Heart right ventricle (tissue), 16 donors: Measurements from ENCODE around the gene UGT2A3. TPM values are rescaled to one million over a fixed set of nuclear protein-coding genes. Genes with fewer than 3 reads are reported as not detected.

Source experiments
- ATAC-seq, 8 donors: fragments of 200-7000 bp; cut with Tn5 transposase; one replicate each; pipeline ENCODE4 v1.9.1; 2020; ENCODE audit warnings: mild to moderate bottlenecking in 8 of 8, moderate library complexity in 8 of 8, moderate number of reproducible peaks in 1 of 8
- DNase-seq, 2 donors: peaks; one replicate each; pipeline ENCODE4 v3.0.0-alpha.2; 2020
- H3K27ac ChIP-seq, 10 donors: fragments of 200-600 bp; sonication (generic) in 2 of 10; one replicate each; pipeline versions ENCODE4 v1.5.0 to v1.8.0; 2020 to 2022; ENCODE audit warnings: mild to moderate bottlenecking in 3 of 10
- H3K27me3 ChIP-seq, 7 donors: fragments of 200-600 bp; one replicate each; pipeline ENCODE4 v1.8.0; 2021 to 2022; ENCODE audit warnings: mild to moderate bottlenecking in 2 of 7
- H3K36me3 ChIP-seq, 9 donors: fragments of 200-600 bp; sonication (generic) in 1 of 9; one replicate each; pipeline versions ENCODE4 v1.5.0 to v1.8.0; 2020 to 2022; ENCODE audit warnings: mild to moderate bottlenecking in 2 of 9
- H3K4me1 ChIP-seq, 9 donors: fragments of 200-600 bp; sonication (generic) in 1 of 9; one replicate each; pipeline versions ENCODE4 v1.5.0 to v1.8.0; 2020 to 2022; ENCODE audit warnings: mild to moderate bottlenecking in 4 of 9
- H3K4me3 ChIP-seq, 10 donors: fragments of 200-600 bp; sonication (generic) in 2 of 10; one replicate each; pipeline versions ENCODE4 v1.5.0 to v1.8.0; 2020 to 2022; ENCODE audit warnings: mild to moderate bottlenecking in 7 of 10, moderate library complexity in 2 of 10
- H3K9me3 ChIP-seq, 11 donors: fragments of 200-600 bp in 10 of 11; sonication (generic) in 2 of 11; one replicate each; pipeline versions ENCODE4 v1.5.0 to v1.8.0; 2013 to 2022; ENCODE audit warnings: mild to moderate bottlenecking in 2 of 11, control low read depth in 1 of 11, moderate library complexity in 1 of 11
- CTCF ChIP-seq, 9 donors: fragments of 200-600 bp; sonication (generic) in 2 of 9; IDR thresholded peaks; one replicate each; pipeline versions ENCODE4 v1.5.0 to v1.8.0; 2021 to 2022; ENCODE audit warnings: antibody characterized with exemption in 9 of 9, mild to moderate bottlenecking in 5 of 9, moderate library complexity in 1 of 9
- WGBS, 2 donors: extraction: QIAGEN DNeasy Blood & Tissue Kit; methylation state at CpG; one replicate each; pipeline ENCODE4 v1.1.7; 2013; ENCODE audit warnings: inconsistent platforms in 1 of 2; 5-methylcytosine and 5-hydroxymethylcytosine counted together
- intact Hi-C, 10 donors: fragments of 100-400 bp; cut with DNase I; formaldehyde crosslinking; loops; one replicate each; pipeline versions ENCODE4 v1.11.1 to v1.14.2; 2022
- polyA plus RNA-seq, 2 donors: library from polyadenylated mRNA; stranded (reverse); fragments of 200-250 nt; gene quantifications; one replicate each; pipeline ENCODE4 v1.2.3, GENCODE V29; 2013
- total RNA-seq, 10 donors: library from RNA; stranded (reverse); fragmentation: NEBNext Ultra II Directional in 3 of 10; extraction: Animal tissue kit (Norgen Biotek cat#: 25700) in 3 of 10; gene quantifications; one replicate each; pipeline versions ENCODE4 v1.2.1 to v1.2.4, GENCODE V29; 2021 to 2023
- donor health status: Arrhythmogenic right ventricular cardiomyopathy.
- donor health status: ischemic (EF 13 %, LVEDD 7.1; RV severe dilation, severe dysfunction).
- donor health status: healthy with polysubstance abuse.
- donor health status: DM: no; HTN: yes; CAD: no.
- donor health status: DM: no; HTN: no; CAD: no.
- donor health status: ischemic (EF 25% LVEDD 6.9; RV normal size, moderate dysfunction).
- donor health status: ischemic (EF 25% LVEDD 5.7; RV mildly dilated, moderate dysfunction).
- donor health status: healthy.
- donor health status: DM: yes; HTN: yes; CAD: no.
- donor health status: Ischemic cardiomyopathy.
- donor health status: ischemic (EF 35%, LVEDD 5.7; RV mildly dilated, moderate dysfunction).
- donor health status: nonischemic (EF 11% LVEDD 7.7; RV severe dilation, severe dysfunction).
- donor health status: DM: yes; HTN: yes; CAD: no.
- donor health status: PGD.
- donor health status: ischemic (EF 29% LVEDD 5.4; RV normal size, mild dysfunction).
- donor health status: nonischemic (EF 23%, LVEDD 6.1; RV moderate dilation, normal function).

UGT2A3 gene
- total and polyA plus RNA-seq, 12 donors = not detected

DNA sequence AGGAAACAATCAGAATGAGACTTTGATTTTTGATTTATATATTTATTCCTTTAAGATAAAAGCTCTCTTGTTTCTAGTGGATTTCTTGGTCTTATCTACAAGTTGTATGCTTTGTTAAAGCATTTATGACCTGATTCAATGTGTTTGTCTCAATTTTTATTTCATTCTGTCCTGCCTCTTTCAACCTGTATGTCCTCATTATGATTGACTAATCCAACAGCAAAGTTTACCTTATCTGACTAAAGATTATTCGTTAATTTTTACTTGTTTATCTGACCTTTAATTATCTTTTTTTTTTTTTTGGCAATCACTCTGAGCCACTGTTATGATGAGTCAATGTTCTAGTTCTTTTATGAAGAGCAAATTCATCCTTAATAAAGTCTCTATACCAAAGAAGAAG lies 54.9 kb downstream of the UGT2A3 start:
- no peaks in the 10 kb centered on the region for H3K4me1 ChIP-seq
- no peaks in the 10 kb centered on the region for H3K9me3 ChIP-seq
- H3K36me3 ChIP-seq = no peaks in the 10 kb centered on the region
- DNase-seq (no peak), ATAC-seq (no peak)
- H3K4me3 ChIP-seq = no peak overlapping the region
- no peak overlapping the region for H3K27ac ChIP-seq
- WGBS, 2 donors = 44 to 54% methylated on average over 1 of the region's 1 CpG
- H3K27me3 ChIP-seq = no peaks in the 10 kb centered on the region
- no peak for TF ChIP-seq CTCF (IDR thresholded peaks at IDR 0.05)
- intact Hi-C loops = no loop called here

GRCh38 chr4:68895561-68896198 lies 55.9 kb downstream of the UGT2A3 start:
- intact Hi-C loops = no loop called here
- H3K27me3 ChIP-seq = no peaks in the 10 kb centered on the region
- DNase-seq = no peak
- ATAC-seq = no peak
- H3K4me1 ChIP-seq = no peaks in the 10 kb centered on the region
- H3K4me3 ChIP-seq = no peak overlapping the region
- no peaks in the 10 kb centered on the region for H3K9me3 ChIP-seq
- no peaks in the 10 kb centered on the region for H3K36me3 ChIP-seq
- TF ChIP-seq CTCF (IDR thresholded peaks at IDR 0.05) = no peak
- H3K27ac ChIP-seq = no peak overlapping the region
- 42 to 51% methylated on average over 5 of the region's 5 CpGs for WGBS, 2 donors

- Histone ChIP-seq H3K9me3 (no peaks in the 10 kb centered on the region), H3K4me3 (no peak overlapping the region), H3K4me1 (no peaks in the 10 kb centered on the region), H3K36me3 (no peaks in the 10 kb centered on the region), H3K27me3 (no peaks in the 10 kb centered on the region), H3K27ac (no peak overlapping the region)
- DNase-seq = no peak
- TF ChIP-seq CTCF (IDR thresholded peaks at IDR 0.05) = no peak
- WGBS, 2 donors = 79 to 84% methylated on average over 1 of the region's 1 CpG
- intact Hi-C loops = no loop called here
- no peak for ATAC-seq
Measured at GRCh38 chr4:68892861-68893260, 58.7 kb downstream of the UGT2A3 start.

DNA sequence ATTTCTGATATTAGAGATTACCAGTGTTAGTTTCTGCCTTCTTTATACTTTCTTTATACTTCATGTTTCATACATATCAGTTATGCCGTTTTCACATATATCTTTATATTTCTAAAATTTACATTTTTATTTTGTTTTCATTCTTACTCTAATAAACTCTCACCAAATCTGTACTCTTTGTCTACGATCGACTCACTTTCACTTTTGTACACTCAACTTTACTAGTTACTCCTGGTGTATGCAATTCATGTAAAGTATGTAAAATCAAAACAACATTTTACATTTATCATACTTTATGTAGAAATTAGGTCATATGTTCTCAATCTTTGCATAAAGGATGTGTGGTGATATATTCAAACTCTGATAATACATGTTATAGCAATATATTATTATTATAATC lies 59.9 kb downstream of the UGT2A3 start:
- H3K4me3 ChIP-seq = no peak overlapping the region
- H3K36me3 ChIP-seq = no peaks in the 10 kb centered on the region
- WGBS, 2 donors = 90 to 93% methylated on average over 3 of the region's 3 CpGs
- no peaks in the 10 kb centered on the region for H3K4me1 ChIP-seq
- no peaks in the 10 kb centered on the region for H3K27me3 ChIP-seq
- TF ChIP-seq CTCF (IDR thresholded peaks at IDR 0.05) = no peak
- no peaks in the 10 kb centered on the region for H3K9me3 ChIP-seq
- ATAC-seq (no peak), DNase-seq (no peak)
- intact Hi-C loops = no loop called here
- no peak overlapping the region for H3K27ac ChIP-seq
